ENCODE results near the gene C2CD3. TPM values are rescaled to one million over a fixed set of nuclear protein-coding genes. Genes with fewer than 3 reads are reported as not detected.

Gene C2CD3
- total RNA-seq, 2 experiments from 2014 or later, result 31.9 to 35.1 TPM

GRCh38 chr11:74000307-74001133 lies 170.3 kb downstream of the C2CD3 start:
- no peak for TF ChIP-seq CTCF (IDR thresholded peaks at IDR 0.05)
- H3K4me1 Mint-ChIP-seq (ENCODE audit: low read depth), result peaks cover 70% of the 10 kb centered on the region
- no peak overlapping the region for H3K4me3 Mint-ChIP-seq
- no peaks in the 10 kb centered on the region for H3K9me3 ChIP-seq (ENCODE audit: control insufficient read depth in 1 of 2, insufficient read depth in 1 of 2, low read length in 2 of 2)
- CTCF ChIA-PET, result no interaction called here
- DNase-seq, result peak in 1 of 14 experiments; percentile 10
- no peaks in the 10 kb centered on the region for H3K27me3 ChIP-seq (ENCODE audit: control insufficient read depth in 1 of 2, insufficient read depth in 2 of 2, low read length in 2 of 2)
- no peak overlapping the region for H3K4me3 ChIP-seq (ENCODE audit: low read length)
- no peaks in the 10 kb centered on the region for H3K27me3 Mint-ChIP-seq
- H3K27ac Mint-ChIP-seq, result no peak overlapping the region
- ATAC-seq (ENCODE audit: poor library complexity), result no peak
- POLR2A ChIA-PET, result interaction anchor here (5.9 to 11.2 kb wide), 2 partner anchors 20 to 25 kb away, joined by 264 to 316 read pairs; partner anchors contain the start of gene UCP2
- peaks cover 26% of the 10 kb centered on the region for H3K36me3 Mint-ChIP-seq (ENCODE audit: low read depth)
- H3K36me3 ChIP-seq (ENCODE audit: insufficient read depth, low read length), result peaks cover 5% of the 10 kb centered on the region
- no peaks in the 10 kb centered on the region for H3K9me3 Mint-ChIP-seq
- intact Hi-C loops (cut with DNase I, micrococcal nuclease), result no loop called here
- H3K4me1 ChIP-seq (ENCODE audit: insufficient read depth, low read length), result peaks cover 55% of the 10 kb centered on the region
- H3K27ac ChIP-seq (ENCODE audit: low read depth in 1 of 2, low read length in 2 of 2), result no peak overlapping the region

- H3K27me3 ChIP-seq (ENCODE audit: control insufficient read depth in 1 of 2, insufficient read depth in 2 of 2, low read length in 2 of 2), result no peaks in the 10 kb centered on the region
- peak overlapping the region; percentile 48 for H3K27ac Mint-ChIP-seq
- no peak overlapping the region for H3K27ac ChIP-seq (ENCODE audit: low read depth in 1 of 2, low read length in 2 of 2)
- no peak overlapping the region for H3K4me3 ChIP-seq (ENCODE audit: low read length)
- no peak for TF ChIP-seq CTCF (IDR thresholded peaks at IDR 0.05)
- H3K36me3 Mint-ChIP-seq (ENCODE audit: low read depth), result peaks cover 20% of the 10 kb centered on the region
- peaks cover 5% of the 10 kb centered on the region for H3K36me3 ChIP-seq (ENCODE audit: insufficient read depth, low read length)
- intact Hi-C loops (cut with DNase I, micrococcal nuclease), result loop anchor here (5.0 kb wide), 1 partner anchor 33 kb away; no protein-coding TSS in a partner anchor
- no peaks in the 10 kb centered on the region for H3K9me3 ChIP-seq (ENCODE audit: control insufficient read depth in 1 of 2, insufficient read depth in 1 of 2, low read length in 2 of 2)
- no peaks in the 10 kb centered on the region for H3K9me3 Mint-ChIP-seq
- H3K4me1 Mint-ChIP-seq (ENCODE audit: low read depth), result peaks cover 70% of the 10 kb centered on the region
- ChIA-PET CTCF (no interaction called here), POLR2A (interaction anchor here (11.2 kb wide), 1 partner anchor 19 kb away, joined by 264 read pairs; the partner anchor contains the start of gene UCP2)
- H3K27me3 Mint-ChIP-seq, result no peaks in the 10 kb centered on the region
- H3K4me1 ChIP-seq (ENCODE audit: insufficient read depth, low read length), result peaks cover 47% of the 10 kb centered on the region
- DNase-seq, result no peak
- H3K4me3 Mint-ChIP-seq, result no peak overlapping the region
- no peak for ATAC-seq (ENCODE audit: poor library complexity)
Observed at GRCh38 chr11:73999581-74000306, 171.1 kb downstream of the C2CD3 start.

GRCh38 chr11:73998846-73999575 lies 171.8 kb downstream of the C2CD3 start:
- CTCF ChIA-PET, result no interaction called here
- H3K27me3 Mint-ChIP-seq, result no peaks in the 10 kb centered on the region
- peaks cover 20% of the 10 kb centered on the region for H3K36me3 Mint-ChIP-seq (ENCODE audit: low read depth)
- H3K9me3 Mint-ChIP-seq, result no peaks in the 10 kb centered on the region
- ATAC-seq (ENCODE audit: poor library complexity) (no peak), DNase-seq (no peak)
- peak overlapping the region; percentile 95 for H3K27ac Mint-ChIP-seq
- H3K27ac ChIP-seq (ENCODE audit: low read depth in 1 of 2, low read length in 2 of 2), result no peak overlapping the region
- H3K4me3 ChIP-seq (ENCODE audit: low read length), result no peak overlapping the region
- TF ChIP-seq CTCF (IDR thresholded peaks at IDR 0.05), result no peak
- intact Hi-C loops (cut with DNase I, micrococcal nuclease), result loop anchor here (5.0 kb wide), 1 partner anchor 33 kb away; no protein-coding TSS in a partner anchor
- peaks cover 5% of the 10 kb centered on the region for H3K36me3 ChIP-seq (ENCODE audit: insufficient read depth, low read length)
- H3K9me3 ChIP-seq (ENCODE audit: control insufficient read depth in 1 of 2, insufficient read depth in 1 of 2, low read length in 2 of 2), result no peaks in the 10 kb centered on the region
- H3K4me1 ChIP-seq (ENCODE audit: insufficient read depth, low read length), result peaks cover 41% of the 10 kb centered on the region
- H3K4me3 Mint-ChIP-seq, result no peak overlapping the region
- no peaks in the 10 kb centered on the region for H3K27me3 ChIP-seq (ENCODE audit: control insufficient read depth in 1 of 2, insufficient read depth in 2 of 2, low read length in 2 of 2)
- H3K4me1 Mint-ChIP-seq (ENCODE audit: low read depth), result peaks cover 70% of the 10 kb centered on the region
- POLR2A ChIA-PET, result interaction anchor here (8.2 to 11.2 kb wide), 2 partner anchors 19 to 27 kb away, joined by 137 to 264 read pairs; partner anchors contain the start of gene UCP2
